K562 (cell line): ENCODE results near the gene HMG20B. TPM values are rescaled to one million over a fixed set of nuclear protein-coding genes. Genes with fewer than 3 reads are reported as not detected.

Source experiments
- ARID3B ChIP-seq: fragments of 250-450 bp; sonication (Bioruptor Pico); IDR thresholded peaks from 2 replicates; pipeline ENCODE4 v1.4.0; 2020; ENCODE audit warnings: borderline replicate concordance
- BRF2 ChIP-seq: IDR thresholded peaks from 3 replicates; pipeline ENCODE4 v1.6.1; 2011; ENCODE audit warnings: borderline replicate concordance, mild to moderate bottlenecking; ENCODE audit not compliant: insufficient read length, insufficient read depth
- CEBPB ChIP-seq: fragments of 450-650 bp; IDR thresholded peaks from 2 replicates; pipeline ENCODE4 v1.6.1; 2016; ENCODE audit warnings: missing genetic modification characterization, missing compliant biosample characterization
- COPS2 ChIP-seq: fragments of 450-650 bp; conservative IDR thresholded peaks from 2 replicates; pipeline ENCODE4 v1.6.1; 2016; ENCODE audit warnings: mild to moderate bottlenecking, moderate library complexity
- EGR1 ChIP-seq: fragments of 450-650 bp; conservative IDR thresholded peaks from 2 replicates; pipeline ENCODE4 v1.6.1; 2017; ENCODE audit warnings: mild to moderate bottlenecking
- MAX ChIP-seq: sonication (generic); formaldehyde crosslinking; IDR thresholded peaks from 2 replicates; pipeline ENCODE4 v1.9.0; 2022; ENCODE audit warnings: mild to moderate bottlenecking, missing genetic modification reagents
- MCM7 ChIP-seq, 2 experiments: fragments of 450-650 bp; IDR thresholded peaks; 2 replicates each; pipeline ENCODE4 v1.6.1; 2016 to 2018
- MLLT1 ChIP-seq, 2 experiments: fragments of 450-650 bp; IDR thresholded peaks; 2 replicates each; pipeline ENCODE4 v1.6.1; 2016
- NR2C2 ChIP-seq, 2 experiments: fragments of 200-800 bp in 1 of 2; sonication (Bioruptor generic) in 1 of 2; sonication (generic) in 1 of 2; formaldehyde crosslinking in 1 of 2; IDR thresholded peaks; 2 replicates each; pipeline versions ENCODE4 v1.6.1 to v1.8.0; 2016 to 2022; ENCODE audit warnings: mild to moderate bottlenecking in 1 of 2, missing compliant biosample characterization in 1 of 2, missing genetic modification characterization in 1 of 2, missing genetic modification reagents in 1 of 2
- PHF8 ChIP-seq: fragments of 200-600 bp; sonication (generic); IDR thresholded peaks from 2 replicates; pipeline ENCODE4 v1.6.1; 2012; ENCODE audit warnings: mixed run types, mild to moderate bottlenecking, inconsistent platforms, low read length, moderate library complexity, borderline replicate concordance
- SAFB ChIP-seq: fragments of 200-400 bp; formaldehyde crosslinking; IDR thresholded peaks from 2 replicates; pipeline ENCODE4 v1.6.1; 2017; ENCODE audit warnings: low read depth, low read length, borderline replicate concordance
- SMARCA4 ChIP-seq: fragments of 450-650 bp; IDR thresholded peaks from 2 replicates; pipeline ENCODE4 v1.6.1; 2016
- SNAPC5 ChIP-seq: fragments of 250-450 bp; sonication (Bioruptor Pico); IDR thresholded peaks from 2 replicates; pipeline ENCODE4 v1.8.0; 2021; ENCODE audit warnings: moderate library complexity, mild to moderate bottlenecking, inconsistent platforms
- STAT5A ChIP-seq: IDR thresholded peaks from 2 replicates; pipeline ENCODE4 v1.6.1; 2012; ENCODE audit warnings: low read length, inconsistent platforms, borderline replicate concordance
- ZBTB5 ChIP-seq: fragments of 450-650 bp; IDR thresholded peaks from 2 replicates; pipeline ENCODE4 v1.6.1; 2017; ENCODE audit warnings: antibody characterized with exemption
- ZHX1 ChIP-seq: fragments of 150-350 bp; conservative IDR thresholded peaks from 2 replicates; pipeline ENCODE4 v1.6.1; 2014; ENCODE audit warnings: low read length
- ZNF133 ChIP-seq: fragments of 250-450 bp; sonication (Bioruptor Pico); IDR thresholded peaks from 2 replicates; pipeline ENCODE4 v1.4.0; 2020; ENCODE audit warnings: mild to moderate bottlenecking
- ZNF274 ChIP-seq: IDR thresholded peaks from 2 replicates; pipeline ENCODE4 v1.6.1; 2011; ENCODE audit warnings: low read depth, mild to moderate bottlenecking, low read length, moderate library complexity, borderline replicate concordance
- ZNF76 ChIP-seq: fragments of 250-450 bp; sonication (Bioruptor Pico); IDR thresholded peaks from 2 replicates; pipeline ENCODE4 v1.4.0; 2020; ENCODE audit warnings: mild to moderate bottlenecking, moderate library complexity, borderline replicate concordance
- polyA plus RNA-seq, 8 experiments: library from polyadenylated mRNA; depleted of rRNA in 4 of 8; stranded (reverse) in 5 of 8; unstranded in 3 of 8; fragments of >200 nt; fragmentation: Nextera tagmentation in 2 of 8; fragmentation: Illumina TruSeq in 1 of 8; extraction: Ambion mirVana in 2 of 8; extraction: Trizol in 1 of 8; gene quantifications; 2 replicates each; pipeline versions ENCODE4 v1.2.1 to v1.2.3, GENCODE V29; 2011 to 2014; ENCODE audit warnings: inconsistent platforms in 1 of 8, missing spikeins in 1 of 8
- total RNA-seq, 7 experiments: library from RNA; depleted of rRNA in 6 of 7; stranded (reverse); fragments of >200 nt in 6 of 7; fragmentation: Illumina TruSeq in 2 of 7; extraction: Trizol in 2 of 7; gene quantifications; 2 replicates each; pipeline versions ENCODE4 v1.2.1 to v1.2.3, GENCODE V29; 2011 to 2021; ENCODE audit warnings: low replicate concordance in 1 of 7

The HMG20B gene
- total and polyA plus RNA-seq, 9 of the 15 experiments (the other 6 are each of a cell fraction or from before 2014, with no cell fraction given): 0.35 to 172 (median 38.6) TPM

- TF ChIP-seq MAX (CRISPR knock-in tag): no peak
- peak; percentile 30; the same call in 1 of the 2 replicates for TF ChIP-seq EGR1
- TF ChIP-seq ZNF133 (CRISPR knock-in tag): no peak
- no peak for TF ChIP-seq ZNF76 (CRISPR knock-in tag)
- TF ChIP-seq ZNF274: no peak
- TF ChIP-seq ARID3B (CRISPR knock-in tag): no peak
- TF ChIP-seq PHF8: no peak
- TF ChIP-seq STAT5A: no peak
- TF ChIP-seq BRF2: no peak
- no peak for TF ChIP-seq SNAPC5
- no peak for TF ChIP-seq SAFB
- peak; percentile 44 to 48; a peak in 2 of 4 replicates for TF ChIP-seq MLLT1 (IDR thresholded peaks at IDR 0.05)
- no peak for TF ChIP-seq NR2C2 (CRISPR knock-in tag; IDR thresholded peaks at IDR 0.05)
- TF ChIP-seq NR2C2 (tag; IDR thresholded peaks at IDR 0.05): no peak
- no peak for TF ChIP-seq ZHX1
- TF ChIP-seq SMARCA4: peak; percentile 48; the same call in 1 of the 2 replicates
- TF ChIP-seq ZBTB5: 0 out of 2 replicates have a peak, but pooled peaks have one; percentile 19
- TF ChIP-seq CEBPB (tag): no peak
- no peak for TF ChIP-seq COPS2
- 0 out of 4 replicates have a peak, but pooled peaks have one; percentile 3 to 17 for TF ChIP-seq MCM7 (IDR thresholded peaks at IDR 0.05)
Measured at GRCh38 chr19:3605770-3606169, 33.0 kb downstream of the HMG20B start (continued).
